A549 (cell line): ENCODE results near the gene SRM. TPM values are rescaled to one million over a fixed set of nuclear protein-coding genes. Genes with fewer than 3 reads are reported as not detected.
A peak's percentile ranks its signal among the peaks of the same experiment; 100 is the strongest.
"Not testable (repeated sequence)": the region's sequence is repeated elsewhere in the genome, so short reads cannot be mapped to it uniquely, and the experiment has no call there.

Source experiments
- ATAC-seq, 2 experiments: fragments of 200-7000 bp in 1 of 2; fragments of >200 bp in 1 of 2; cut with Nextera tagmentation in 1 of 2; cut with Tn5 transposase in 1 of 2; 3 replicates each; pipeline versions ENCODE4 v1.8.0 to v1.9.1; 2018 to 2020; ENCODE audit warnings: mild to moderate bottlenecking in 1 of 2, moderate library complexity in 1 of 2
- CTCF ChIA-PET: fragments of 300-600 bp; sonication (Branson Sonifier 250); formaldehyde crosslinking; extraction: SDS; loops from one replicate; lab custom pipeline; 2021; ENCODE audit warnings: antibody characterized with exemption, inconsistent platforms; lab: Yijun Ruan, JAX
- POLR2A ChIA-PET: fragments of 350-600 bp; formaldehyde crosslinking; extraction: SDS; loops from one replicate; lab custom pipeline; 2021; ENCODE audit warnings: antibody characterized with exemption, inconsistent platforms; lab: Yijun Ruan, JAX
- DNase-seq, 2 experiments: peaks; one replicate each; pipeline versions ENCODE4 v3.0.0 to v3.0.0-alpha.2; 2011 to 2016; ENCODE audit warnings: low read depth in 1 of 2, low spot score in 1 of 2
- FAIRE-seq: peaks from 2 replicates; lab custom pipeline; 2011; peaks lifted over from hg19 to GRCh38; lab: Jason Lieb, UNC
- H3K27ac ChIP-seq, 2 experiments: fragments of >200 bp; sonication (Bioruptor Twin); formaldehyde crosslinking; 3 replicates each; pipeline ENCODE4 v1.5.1; 2016 to 2017
- H3K4me1 ChIP-seq: fragments of >200 bp; sonication (Bioruptor Twin); formaldehyde crosslinking; 3 replicates; pipeline ENCODE4 v1.6.1; 2016
- H3K4me2 ChIP-seq: fragments of >200 bp; sonication (Bioruptor Twin); formaldehyde crosslinking; 3 replicates; pipeline ENCODE4 v1.6.1; 2016
- H3K4me3 ChIP-seq: fragments of >200 bp; sonication (Bioruptor Twin); formaldehyde crosslinking; 3 replicates; pipeline ENCODE4 v1.5.1; 2016
- H3K9me3 ChIP-seq: fragments of >200 bp; sonication (Bioruptor Twin); formaldehyde crosslinking; 3 replicates; pipeline ENCODE4 v1.6.1; 2016
- BHLHE40 ChIP-seq: IDR thresholded peaks from 2 replicates; pipeline ENCODE4 v1.6.1; 2012; ENCODE audit warnings: low read depth, low read length, inconsistent platforms
- CBX2 ChIP-seq: fragments of 200-600 bp; sonication (generic); IDR thresholded peaks from 2 replicates; pipeline ENCODE4 v1.6.1; 2016; ENCODE audit warnings: low read depth, mild to moderate bottlenecking, borderline replicate concordance
- EHF ChIP-seq: fragments of 250-450 bp; sonication (Bioruptor Pico); IDR thresholded peaks from 2 replicates; pipeline ENCODE4 v1.5.0; 2020; ENCODE audit warnings: mild to moderate bottlenecking
- EHMT2 ChIP-seq: fragments of 200-600 bp; sonication (generic); IDR thresholded peaks from 2 replicates; pipeline ENCODE4 v1.6.1; 2016; ENCODE audit warnings: antibody characterized with exemption, low read depth, mild to moderate bottlenecking, moderate library complexity
- EP300 ChIP-seq, 2 experiments: fragments of >200 bp; sonication (Bioruptor Twin); formaldehyde crosslinking; IDR thresholded peaks; 2 replicates in 1 of 2; 3 replicates in 1 of 2; pipeline ENCODE4 v1.6.1; 2016 to 2017
- HDAC2 ChIP-seq: fragments of 200-600 bp; sonication (generic); IDR thresholded peaks from 2 replicates; pipeline ENCODE4 v1.6.1; 2016
- HOXB13 ChIP-seq: fragments of 250-450 bp; sonication (Bioruptor Pico); IDR thresholded peaks from 2 replicates; pipeline ENCODE4 v1.5.0; 2020; ENCODE audit warnings: low read depth, mild to moderate bottlenecking, moderate library complexity
- KDM5A ChIP-seq: fragments of 200-600 bp; sonication (generic); IDR thresholded peaks from 2 replicates; pipeline ENCODE4 v1.6.1; 2016; ENCODE audit warnings: antibody characterized with exemption, mild to moderate bottlenecking
- MYC ChIP-seq: IDR thresholded peaks from 2 replicates; pipeline ENCODE4 v1.6.1; 2012; ENCODE audit warnings: mild to moderate bottlenecking, inconsistent platforms, low read length, improper control_type of control experiment, borderline replicate concordance
- RARB ChIP-seq: fragments of 250-450 bp; sonication (Bioruptor Pico); IDR thresholded peaks from 2 replicates; pipeline ENCODE4 v1.8.0; 2021; ENCODE audit warnings: mild to moderate bottlenecking, moderate library complexity
- RCOR1 ChIP-seq: fragments of 150-350 bp; IDR thresholded peaks from 2 replicates; pipeline ENCODE4 v1.6.1; 2014; ENCODE audit warnings: antibody characterized with exemption, low read length, low read depth
- ZFP36 ChIP-seq: fragments of 450-650 bp; IDR thresholded peaks from 2 replicates; pipeline ENCODE4 v1.6.1; 2014; ENCODE audit warnings: borderline replicate concordance; ENCODE audit not compliant: partially characterized antibody
- WGBS: methylation state at CpG from one replicate; pipeline ENCODE4 v1.1.6; 2017; ENCODE audit errors: missing lambda C conversion rate; 5-methylcytosine and 5-hydroxymethylcytosine counted together
- polyA plus RNA-seq, 4 experiments: library from polyadenylated mRNA; depleted of rRNA in 3 of 4; stranded (reverse); fragments of >200 nt; fragmentation: RNase III in 1 of 4; extraction: RNeasy Plus Mini Kit Qiagen cat#74134 plus additional on column Dnase treatment in 1 of 4; gene quantifications; 2 replicates in 3 of 4; 3 replicates in 1 of 4; pipeline ENCODE4 v1.2.3, GENCODE V29; 2011 to 2017
- TF ChIP-seq, protein P1 (sequence below): fragments of 450-650 bp; IDR thresholded peaks from 2 replicates; pipeline ENCODE4 v1.6.1; 2014; ENCODE audit warnings: antibody characterized with exemption
- TF ChIP-seq, protein P2 (sequence below): fragments of >200 bp; sonication (Bioruptor Twin); formaldehyde crosslinking; IDR thresholded peaks from 2 replicates; pipeline ENCODE4 v1.6.1; 2016
- TF ChIP-seq, protein P3 (sequence below): IDR thresholded peaks from 2 replicates; pipeline ENCODE4 v1.6.1; 2012; ENCODE audit warnings: low read depth, borderline replicate concordance
- TF ChIP-seq, protein P4 (sequence below): IDR thresholded peaks from 2 replicates; pipeline ENCODE4 v1.6.1; 2012
- TF ChIP-seq, protein P5 (sequence below): fragments of 250-450 bp; sonication (Bioruptor Pico); IDR thresholded peaks from 2 replicates; pipeline ENCODE4 v1.5.0; 2020; ENCODE audit warnings: low read depth, mild to moderate bottlenecking, moderate library complexity

SRM gene
- polyA plus RNA-seq, 2 of the 4 experiments (the other 2 are of a cell fraction) = 30.8 to 87.8 TPM

DNA sequence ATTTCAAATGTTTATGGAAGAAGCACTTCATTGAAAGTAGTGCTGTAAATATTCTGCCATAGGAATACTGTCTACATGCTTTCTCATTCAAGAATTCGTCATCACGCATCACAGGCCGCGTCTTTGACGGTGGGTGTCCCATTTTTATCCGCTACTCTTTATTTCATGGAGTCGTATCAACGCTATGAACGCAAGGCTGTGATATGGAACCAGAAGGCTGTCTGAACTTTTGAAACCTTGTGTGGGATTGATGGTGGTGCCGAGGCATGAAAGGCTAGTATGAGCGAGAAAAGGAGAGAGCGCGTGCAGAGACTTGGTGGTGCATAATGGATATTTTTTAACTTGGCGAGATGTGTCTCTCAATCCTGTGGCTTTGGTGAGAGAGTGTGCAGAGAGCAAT is 36.6 kb downstream of the SRM start:
- TF ChIP-seq, protein P1, sequence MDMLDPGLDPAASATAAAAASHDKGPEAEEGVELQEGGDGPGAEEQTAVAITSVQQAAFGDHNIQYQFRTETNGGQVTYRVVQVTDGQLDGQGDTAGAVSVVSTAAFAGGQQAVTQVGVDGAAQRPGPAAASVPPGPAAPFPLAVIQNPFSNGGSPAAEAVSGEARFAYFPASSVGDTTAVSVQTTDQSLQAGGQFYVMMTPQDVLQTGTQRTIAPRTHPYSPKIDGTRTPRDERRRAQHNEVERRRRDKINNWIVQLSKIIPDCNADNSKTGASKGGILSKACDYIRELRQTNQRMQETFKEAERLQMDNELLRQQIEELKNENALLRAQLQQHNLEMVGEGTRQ = no peak
- Histone ChIP-seq H3K4me1 (no peaks in the 10 kb centered on the region), H3K4me3 (no peak overlapping the region), H3K9me3 (no peaks in the 10 kb centered on the region), H3K4me2 (no peak overlapping the region), H3K27ac (no peak overlapping the region)
- WGBS = 97% methylated on average over 14 of the region's 14 CpGs
- ATAC-seq (no peak), FAIRE-seq (no peak), DNase-seq (no peak)
- ChIA-PET POLR2A (no interaction called here), CTCF (interaction anchor here (0.6 kb wide), 1 partner anchor 14 kb away, joined by 4 read pairs; no protein-coding TSS in a partner anchor)

DNA sequence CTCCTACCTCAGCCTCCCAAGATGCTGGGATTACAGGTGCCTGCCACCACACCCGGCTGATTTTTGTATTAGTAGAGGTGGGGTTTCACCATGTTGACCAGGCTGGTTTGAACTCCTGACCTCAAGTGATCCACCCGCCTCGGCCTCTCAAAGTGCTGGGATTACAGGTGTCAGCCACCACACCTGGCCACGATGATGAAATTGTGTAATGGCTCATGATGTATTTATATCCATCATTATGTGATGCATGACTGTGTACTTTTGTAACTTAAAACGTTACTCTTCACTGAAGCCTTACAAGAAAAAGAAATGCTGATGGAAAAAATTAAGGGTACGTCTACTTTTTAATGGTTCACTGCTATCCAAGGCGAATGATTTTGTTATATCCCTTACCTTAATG is 39.8 kb downstream of the SRM start:
- 94% methylated on average over 7 of the region's 7 CpGs for whole genome bisulfite sequencing
- no peak overlapping the region for H3K27ac ChIP-seq
- H3K4me1 ChIP-seq = peaks cover 2% of the 10 kb centered on the region; the same call in 1 of the 3 replicates
- ChIA-PET POLR2A (no interaction called here), CTCF (no interaction called here)
- no peaks in the 10 kb centered on the region for H3K9me3 ChIP-seq
- ATAC-seq = no peak
- FAIRE-seq = no peak
- TF ChIP-seq HDAC2 (no peak), EHF (CRISPR knock-in tag) (no peak), BHLHE40 (no peak), KDM5A (no peak), HOXB13 (CRISPR knock-in tag) (no peak), EP300 (IDR thresholded peaks at IDR 0.05) (no peak), ZFP36 (no peak), RCOR1 (no peak)
- TF ChIP-seq, protein P2, sequence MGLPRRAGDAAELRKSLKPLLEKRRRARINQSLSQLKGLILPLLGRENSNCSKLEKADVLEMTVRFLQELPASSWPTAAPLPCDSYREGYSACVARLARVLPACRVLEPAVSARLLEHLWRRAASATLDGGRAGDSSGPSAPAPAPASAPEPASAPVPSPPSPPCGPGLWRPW = no peak
- DNase-seq = no peak
- H3K4me3 ChIP-seq = no peak overlapping the region
- no peak overlapping the region for H3K4me2 ChIP-seq

DNA sequence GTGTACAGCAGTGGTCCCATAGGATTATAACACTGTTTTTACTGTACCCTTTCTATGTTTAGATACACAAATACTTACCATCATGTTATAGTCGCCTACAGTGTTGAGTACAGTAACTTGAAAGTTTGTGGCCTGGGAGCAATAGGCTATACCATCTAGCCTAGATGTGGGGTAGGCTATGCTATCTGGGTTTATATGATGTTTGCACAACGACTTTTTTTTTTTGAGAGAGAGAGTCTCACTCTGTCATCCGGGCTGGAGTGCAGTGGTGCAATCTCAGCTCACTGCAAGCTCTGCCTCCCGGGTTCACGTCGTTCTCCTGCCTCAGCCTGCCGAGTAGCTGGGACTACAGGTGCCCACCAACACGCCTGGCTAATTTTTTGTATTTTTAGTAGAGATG is 40.5 kb downstream of the SRM start:
- FAIRE-seq, CTCF ChIA-PET, ATAC-seq, H3K4me3 ChIP-seq, H3K4me1 ChIP-seq, H3K4me2 ChIP-seq, H3K9me3 ChIP-seq, DNase-seq, H3K27ac ChIP-seq, POLR2A ChIA-PET: not testable (repeated sequence)
- WGBS = 87% methylated on average over 8 of the region's 8 CpGs

DNA sequence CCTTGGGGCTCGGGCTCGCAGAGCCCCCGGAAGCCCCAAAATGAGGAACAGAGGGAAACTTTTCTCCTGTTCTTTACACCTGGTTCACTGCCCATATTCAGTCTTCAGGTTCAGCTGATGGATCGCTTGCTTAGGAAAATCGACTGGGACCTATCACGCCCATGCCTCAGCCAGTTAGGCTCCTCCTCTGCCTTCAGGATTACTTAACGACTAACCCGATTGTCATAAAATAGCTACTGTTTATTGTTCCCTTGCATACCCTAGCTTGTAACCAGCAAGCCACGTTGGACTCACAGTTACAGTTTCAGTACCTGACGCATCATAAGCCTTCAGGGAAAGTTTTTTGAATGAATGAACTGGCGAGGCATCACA is 46.7 kb downstream of the SRM start:
- Histone ChIP-seq H3K9me3 (no peaks in the 10 kb centered on the region), H3K27ac (peak overlapping the region; percentile 94 to 99)
- WGBS = 2% methylated on average over 8 of the region's 11 CpGs
- CTCF ChIA-PET = no interaction called here
- no peak for FAIRE-seq
- TF ChIP-seq, protein P3, sequence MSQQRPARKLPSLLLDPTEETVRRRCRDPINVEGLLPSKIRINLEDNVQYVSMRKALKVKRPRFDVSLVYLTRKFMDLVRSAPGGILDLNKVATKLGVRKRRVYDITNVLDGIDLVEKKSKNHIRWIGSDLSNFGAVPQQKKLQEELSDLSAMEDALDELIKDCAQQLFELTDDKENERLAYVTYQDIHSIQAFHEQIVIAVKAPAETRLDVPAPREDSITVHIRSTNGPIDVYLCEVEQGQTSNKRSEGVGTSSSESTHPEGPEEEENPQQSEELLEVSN = no peak
- TF ChIP-seq, protein P4, sequence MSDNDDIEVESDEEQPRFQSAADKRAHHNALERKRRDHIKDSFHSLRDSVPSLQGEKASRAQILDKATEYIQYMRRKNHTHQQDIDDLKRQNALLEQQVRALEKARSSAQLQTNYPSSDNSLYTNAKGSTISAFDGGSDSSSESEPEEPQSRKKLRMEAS = no peak
- no peak for TF ChIP-seq RARB
- no peak for TF ChIP-seq MYC
- TF ChIP-seq KDM5A = no peak
- TF ChIP-seq CBX2 = no peak
- TF ChIP-seq ZFP36 = no peak
- TF ChIP-seq EHMT2 = no peak
- TF ChIP-seq BHLHE40 = no peak
- TF ChIP-seq, protein P5, sequence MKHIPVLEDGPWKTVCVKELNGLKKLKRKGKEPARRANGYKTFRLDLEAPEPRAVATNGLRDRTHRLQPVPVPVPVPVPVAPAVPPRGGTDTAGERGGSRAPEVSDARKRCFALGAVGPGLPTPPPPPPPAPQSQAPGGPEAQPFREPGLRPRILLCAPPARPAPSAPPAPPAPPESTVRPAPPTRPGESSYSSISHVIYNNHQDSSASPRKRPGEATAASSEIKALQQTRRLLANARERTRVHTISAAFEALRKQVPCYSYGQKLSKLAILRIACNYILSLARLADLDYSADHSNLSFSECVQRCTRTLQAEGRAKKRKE (CRISPR knock-in tag) = no peak
- TF ChIP-seq, all 56 proteins: peak for 0
- POLR2A ChIA-PET = interaction anchor here (0.6 kb wide), 1 partner anchor 1097 kb away, joined by 6 read pairs; no protein-coding TSS in a partner anchor
- H3K4me2 ChIP-seq = peak overlapping the region; percentile 93
- H3K4me3 ChIP-seq = peak overlapping the region; percentile 83
- ATAC-seq (peak; percentile 32 to 57; a peak in 4 of 6 replicates), DNase-seq (peak in 1 of 2 experiments; percentile 33)
- H3K4me1 ChIP-seq = peaks cover 24% of the 10 kb centered on the region
